ENCODE results near the gene OR14K1.
"Not testable (repeated sequence)": the region's sequence is repeated elsewhere in the genome, so short reads cannot be mapped to it uniquely, and the experiment has no call there.

Gene OR14K1

GRCh38 chr1:247738315-247738714 is at the start of gene OR14K1:
Gene OR14K1 (plus strand): TSS chr1:247738615. CDS start chr1:247738615, 0 bp downstream.
- no peak within 1 kb of the TSS for H3K27ac Mint-ChIP-seq
- no peaks in the 10 kb centered on the region for H3K4me1 Mint-ChIP-seq (ENCODE audit: low read depth)
- no peaks in the 10 kb centered on the region for H3K36me3 Mint-ChIP-seq (ENCODE audit: low read depth)
- no peak within 1 kb of the TSS for H3K4me3 Mint-ChIP-seq
- no peaks in the 10 kb centered on the region for H3K27me3 Mint-ChIP-seq (ENCODE audit: low read depth)
- H3K9me3 Mint-ChIP-seq, result peaks cover 2% of the 10 kb centered on the region

GRCh38 chr1:247701338-247701737 is 37.1 kb upstream of the OR14K1 start:
- H3K27ac Mint-ChIP-seq, result no peak overlapping the region
- H3K4me1 Mint-ChIP-seq (ENCODE audit: low read depth), result no peaks in the 10 kb centered on the region
- no peaks in the 10 kb centered on the region for H3K9me3 Mint-ChIP-seq
- H3K4me3 Mint-ChIP-seq, result no peak overlapping the region
- no peaks in the 10 kb centered on the region for H3K27me3 Mint-ChIP-seq (ENCODE audit: low read depth)
- H3K36me3 Mint-ChIP-seq (ENCODE audit: low read depth), result no peaks in the 10 kb centered on the region

GRCh38 chr1:247710681-247711080 is 27.7 kb upstream of the OR14K1 start:
- H3K36me3 Mint-ChIP-seq (ENCODE audit: low read depth); H3K4me3 Mint-ChIP-seq; H3K9me3 Mint-ChIP-seq: not testable (repeated sequence)

GRCh38 chr1:247713753-247714152 is 24.7 kb upstream of the OR14K1 start:
- H3K27ac Mint-ChIP-seq, result no peak overlapping the region
- H3K9me3 Mint-ChIP-seq, result no peaks in the 10 kb centered on the region
- H3K4me3 Mint-ChIP-seq, result no peak overlapping the region
- H3K36me3 Mint-ChIP-seq (ENCODE audit: low read depth), result no peaks in the 10 kb centered on the region
- no peaks in the 10 kb centered on the region for H3K4me1 Mint-ChIP-seq (ENCODE audit: low read depth)
- no peaks in the 10 kb centered on the region for H3K27me3 Mint-ChIP-seq (ENCODE audit: low read depth)

More at GRCh38 chr1:247710681-247711080, 27.7 kb upstream of the OR14K1 start:
- not testable (repeated sequence) for H3K27ac Mint-ChIP-seq; H3K27me3 Mint-ChIP-seq (ENCODE audit: low read depth); H3K4me1 Mint-ChIP-seq (ENCODE audit: low read depth)

- Mint-ChIP-seq H3K27ac (no peak within 1 kb of the TSS), H3K9me3 (no peaks in the 10 kb centered on the region), H3K27me3 (ENCODE audit: low read depth) (no peaks in the 10 kb centered on the region), H3K36me3 (ENCODE audit: low read depth) (no peaks in the 10 kb centered on the region), H3K4me3 (no peak within 1 kb of the TSS), H3K4me1 (ENCODE audit: low read depth) (no peaks in the 10 kb centered on the region)
These were observed 21.9 kb upstream of the OR14K1 start, which contains the start of gene OR6F1 for GRCh38 chr1:247716546-247716945. Gene OR6F1 (minus strand): TSS chr1:247716646. CDS start chr1:247712755, 3,891 bp downstream.

- Mint-ChIP-seq H3K4me1 (ENCODE audit: low read depth) (no peaks in the 10 kb centered on the region), H3K27me3 (ENCODE audit: low read depth) (no peaks in the 10 kb centered on the region), H3K27ac (no peak overlapping the region), H3K9me3 (peaks cover 8% of the 10 kb centered on the region), H3K36me3 (ENCODE audit: low read depth) (no peaks in the 10 kb centered on the region), H3K4me3 (no peak overlapping the region)
These were observed 17.2 kb upstream of the OR14K1 start for GRCh38 chr1:247721222-247721621.

- no peaks in the 10 kb centered on the region for H3K4me1 Mint-ChIP-seq (ENCODE audit: low read depth)
- H3K27ac Mint-ChIP-seq, result no peak overlapping the region
- no peaks in the 10 kb centered on the region for H3K27me3 Mint-ChIP-seq (ENCODE audit: low read depth)
- no peak overlapping the region for H3K4me3 Mint-ChIP-seq
- peaks cover 2% of the 10 kb centered on the region for H3K9me3 Mint-ChIP-seq
- H3K36me3 Mint-ChIP-seq (ENCODE audit: low read depth), result no peaks in the 10 kb centered on the region
These were observed 2.3 kb downstream of the OR14K1 start for GRCh38 chr1:247740721-247741120.

- Mint-ChIP-seq H3K36me3 (ENCODE audit: low read depth) (no peaks in the 10 kb centered on the region), H3K27me3 (ENCODE audit: low read depth) (no peaks in the 10 kb centered on the region), H3K4me3 (no peak overlapping the region), H3K9me3 (peaks cover 2% of the 10 kb centered on the region), H3K27ac (no peak overlapping the region), H3K4me1 (ENCODE audit: low read depth) (no peaks in the 10 kb centered on the region)
These were observed 3.3 kb downstream of the OR14K1 start for GRCh38 chr1:247741756-247742155.

- H3K4me1 Mint-ChIP-seq (ENCODE audit: low read depth); H3K9me3 Mint-ChIP-seq; H3K27me3 Mint-ChIP-seq (ENCODE audit: low read depth); H3K4me3 Mint-ChIP-seq; H3K36me3 Mint-ChIP-seq (ENCODE audit: low read depth); H3K27ac Mint-ChIP-seq: not testable (repeated sequence)
These were observed 3.9 kb downstream of the OR14K1 start for GRCh38 chr1:247742215-247742760.

- peaks cover 5% of the 10 kb centered on the region for H3K9me3 Mint-ChIP-seq
- no peaks in the 10 kb centered on the region for H3K27me3 Mint-ChIP-seq (ENCODE audit: low read depth)
- H3K4me3 Mint-ChIP-seq, result no peak overlapping the region
- no peaks in the 10 kb centered on the region for H3K36me3 Mint-ChIP-seq (ENCODE audit: low read depth)
- no peak overlapping the region for H3K27ac Mint-ChIP-seq
- H3K4me1 Mint-ChIP-seq (ENCODE audit: low read depth), result no peaks in the 10 kb centered on the region
These were observed 8.0 kb downstream of the OR14K1 start for GRCh38 chr1:247746391-247746935.

- no peaks in the 10 kb centered on the region for H3K36me3 Mint-ChIP-seq (ENCODE audit: low read depth)
- H3K9me3 Mint-ChIP-seq, result peaks cover 5% of the 10 kb centered on the region
- H3K27ac Mint-ChIP-seq, result no peak overlapping the region
- H3K4me1 Mint-ChIP-seq (ENCODE audit: low read depth), result no peaks in the 10 kb centered on the region
- H3K4me3 Mint-ChIP-seq, result no peak overlapping the region
- no peaks in the 10 kb centered on the region for H3K27me3 Mint-ChIP-seq (ENCODE audit: low read depth)
These were observed 9.2 kb downstream of the OR14K1 start for GRCh38 chr1:247747616-247748015.

GRCh38 chr1:247748041-247748440 is 9.6 kb downstream of the OR14K1 start, which contains the start of gene OR14A2:
Gene OR14A2 (minus strand): TSS chr1:247748141.
- Mint-ChIP-seq H3K27ac (no peak within 1 kb of the TSS), H3K9me3 (peaks cover 5% of the 10 kb centered on the region), H3K4me3 (no peak within 1 kb of the TSS), H3K4me1 (ENCODE audit: low read depth) (no peaks in the 10 kb centered on the region), H3K36me3 (ENCODE audit: low read depth) (no peaks in the 10 kb centered on the region), H3K27me3 (ENCODE audit: low read depth) (no peaks in the 10 kb centered on the region)

- H3K4me1 Mint-ChIP-seq (ENCODE audit: low read depth), result no peaks in the 10 kb centered on the region
- H3K4me3 Mint-ChIP-seq, result no peak overlapping the region
- no peak overlapping the region for H3K27ac Mint-ChIP-seq
- H3K9me3 Mint-ChIP-seq, result peaks cover 5% of the 10 kb centered on the region
- no peaks in the 10 kb centered on the region for H3K36me3 Mint-ChIP-seq (ENCODE audit: low read depth)
- H3K27me3 Mint-ChIP-seq (ENCODE audit: low read depth), result no peaks in the 10 kb centered on the region
These were observed 11.5 kb downstream of the OR14K1 start for GRCh38 chr1:247749870-247750269.

GRCh38 chr1:247754311-247754710 is 15.9 kb downstream of the OR14K1 start:
- not testable (repeated sequence) for H3K4me1 Mint-ChIP-seq (ENCODE audit: low read depth); H3K27me3 Mint-ChIP-seq (ENCODE audit: low read depth); H3K36me3 Mint-ChIP-seq (ENCODE audit: low read depth); H3K4me3 Mint-ChIP-seq; H3K27ac Mint-ChIP-seq; H3K9me3 Mint-ChIP-seq

GRCh38 chr1:247760456-247760855 is 22.0 kb downstream of the OR14K1 start, which contains the start of gene OR1C1:
Gene OR1C1 (minus strand): TSS chr1:247760556. CDS start chr1:247758406, 2,150 bp downstream.
- Mint-ChIP-seq H3K9me3 (no peaks in the 10 kb centered on the region), H3K27ac (no peak within 1 kb of the TSS), H3K4me3 (no peak within 1 kb of the TSS)

More at GRCh38 chr1:247760456-247760855, 22.0 kb downstream of the OR14K1 start, which contains the start of gene OR1C1:
- Mint-ChIP-seq H3K4me1 (ENCODE audit: low read depth) (no peaks in the 10 kb centered on the region), H3K27me3 (ENCODE audit: low read depth) (no peaks in the 10 kb centered on the region), H3K36me3 (ENCODE audit: low read depth) (no peaks in the 10 kb centered on the region)

Measured in T-helper 1 cell treated with Interleukin-12 subunit alpha and Interleukin-12 subunit beta and Interleukin-4 antibody, amounts not matched to agents 30 μg/mL and 1 μg/mL, for 36 hours (primary cell).